Stimulated activated CD4-positive, alpha-beta T cell treated with anti-CD3 and anti-CD28 coated beads, Interleukin-12 subunit alpha, Interleukin-12 subunit beta, amount 100 ng/mL, for 4 hours (primary cell): ENCODE results near the gene POMT1.
"Not testable (repeated sequence)": the region's sequence is repeated elsewhere in the genome, so short reads cannot be mapped to it uniquely, and the experiment has no call there.

Source experiments
- DNase-seq: peaks from one replicate; pipeline ENCODE4 v3.0.0-alpha.2; 2020

POMT1 gene

DNA sequence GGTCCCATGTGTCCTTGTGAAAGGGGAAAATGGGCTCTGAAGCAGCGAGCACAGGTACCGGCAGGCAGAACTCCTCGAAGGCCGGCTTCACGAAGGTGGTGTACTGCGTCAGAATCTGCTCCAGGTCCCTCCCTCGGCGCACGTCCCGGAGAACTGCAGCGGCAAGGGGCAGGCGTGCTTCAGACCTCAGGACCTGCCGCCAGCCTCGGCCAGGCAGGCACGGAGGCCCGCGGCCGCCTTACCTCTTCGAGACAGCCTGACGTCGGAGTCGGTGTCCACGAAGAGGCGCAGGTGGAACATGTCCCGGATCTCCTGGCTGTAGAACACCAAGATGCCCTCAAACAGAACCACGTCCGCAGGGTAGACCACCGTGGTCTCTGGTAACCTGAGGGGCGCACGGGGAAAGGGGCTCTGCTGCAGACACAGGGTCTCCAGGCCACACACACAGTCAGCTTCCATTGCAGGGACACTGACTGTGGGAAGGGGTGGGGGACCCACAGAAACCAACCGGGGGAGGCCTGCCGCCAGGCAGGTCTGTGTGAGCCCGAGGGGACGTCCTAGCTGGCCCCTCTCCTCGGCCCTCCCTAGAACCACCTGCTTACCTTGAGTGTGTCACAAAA lies 26.3 kb downstream of the POMT1 start:
- DNase-seq, result no peak

DNA sequence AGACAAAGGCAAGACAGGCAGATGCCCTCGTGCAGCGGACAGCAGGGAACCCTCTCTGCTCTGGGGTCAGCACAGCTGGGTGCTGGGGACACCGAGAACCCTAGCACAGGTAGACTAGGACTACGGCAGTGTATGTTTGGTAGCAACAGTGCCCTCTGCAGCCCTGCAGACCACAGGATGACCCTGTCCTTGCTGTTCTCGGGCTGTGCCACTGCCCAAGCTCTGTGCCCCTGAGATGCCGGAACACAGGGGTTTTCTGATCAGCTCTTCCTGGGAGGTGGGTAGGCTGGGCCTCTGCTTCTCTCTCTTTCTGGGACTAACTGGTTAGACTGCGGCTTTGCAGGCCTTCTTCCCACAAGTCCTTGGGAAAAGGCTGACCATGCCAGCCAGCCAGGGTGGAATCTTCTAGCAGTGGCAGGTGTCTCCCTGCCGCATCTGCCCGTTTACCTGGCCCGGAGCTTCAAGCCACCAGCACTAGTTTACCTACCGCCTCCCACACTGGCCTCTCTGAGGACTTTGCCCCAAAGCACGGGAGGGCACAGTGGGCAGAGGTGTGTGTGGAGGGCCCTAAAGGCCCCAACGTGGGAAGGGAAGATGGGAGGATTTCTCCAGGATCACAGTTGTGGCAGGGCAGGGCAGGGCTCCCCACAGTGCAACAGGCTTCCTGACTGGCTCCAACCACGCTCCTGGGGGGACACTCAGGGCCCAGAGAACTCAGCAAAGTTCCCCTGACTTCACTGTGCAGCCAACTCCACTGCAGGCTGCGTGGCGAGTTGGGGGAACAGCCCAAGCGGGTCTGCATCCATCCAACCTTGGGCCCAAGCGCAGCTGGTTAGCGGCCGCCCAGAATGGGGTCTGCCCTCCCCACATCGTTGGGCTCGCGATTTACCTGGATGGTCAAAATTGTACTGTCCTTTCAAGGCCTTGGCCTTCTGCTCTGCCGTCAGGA lies 27.2 kb downstream of the POMT1 start:
- no peak for DNase-seq

DNA sequence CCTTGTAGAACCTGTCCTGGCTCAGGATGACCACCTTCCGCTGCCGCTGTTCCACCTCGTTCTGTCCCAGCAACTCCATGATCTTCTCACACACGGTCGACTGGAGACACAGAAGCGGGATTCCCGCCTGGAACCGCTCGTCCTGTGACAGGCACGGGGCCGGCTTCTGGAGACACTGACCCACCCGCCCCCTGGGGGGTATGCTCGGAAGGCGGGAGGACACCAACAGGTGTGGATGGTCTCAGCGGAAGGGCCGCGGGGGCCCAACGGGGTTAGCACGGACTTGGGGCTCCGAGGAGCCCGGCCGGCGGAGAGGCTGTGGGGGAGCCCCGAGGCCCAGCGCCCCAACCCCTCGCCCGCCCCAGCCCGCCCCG lies 27.8 kb downstream of the POMT1 start:
- peak; percentile 16 for DNase-seq

DNA sequence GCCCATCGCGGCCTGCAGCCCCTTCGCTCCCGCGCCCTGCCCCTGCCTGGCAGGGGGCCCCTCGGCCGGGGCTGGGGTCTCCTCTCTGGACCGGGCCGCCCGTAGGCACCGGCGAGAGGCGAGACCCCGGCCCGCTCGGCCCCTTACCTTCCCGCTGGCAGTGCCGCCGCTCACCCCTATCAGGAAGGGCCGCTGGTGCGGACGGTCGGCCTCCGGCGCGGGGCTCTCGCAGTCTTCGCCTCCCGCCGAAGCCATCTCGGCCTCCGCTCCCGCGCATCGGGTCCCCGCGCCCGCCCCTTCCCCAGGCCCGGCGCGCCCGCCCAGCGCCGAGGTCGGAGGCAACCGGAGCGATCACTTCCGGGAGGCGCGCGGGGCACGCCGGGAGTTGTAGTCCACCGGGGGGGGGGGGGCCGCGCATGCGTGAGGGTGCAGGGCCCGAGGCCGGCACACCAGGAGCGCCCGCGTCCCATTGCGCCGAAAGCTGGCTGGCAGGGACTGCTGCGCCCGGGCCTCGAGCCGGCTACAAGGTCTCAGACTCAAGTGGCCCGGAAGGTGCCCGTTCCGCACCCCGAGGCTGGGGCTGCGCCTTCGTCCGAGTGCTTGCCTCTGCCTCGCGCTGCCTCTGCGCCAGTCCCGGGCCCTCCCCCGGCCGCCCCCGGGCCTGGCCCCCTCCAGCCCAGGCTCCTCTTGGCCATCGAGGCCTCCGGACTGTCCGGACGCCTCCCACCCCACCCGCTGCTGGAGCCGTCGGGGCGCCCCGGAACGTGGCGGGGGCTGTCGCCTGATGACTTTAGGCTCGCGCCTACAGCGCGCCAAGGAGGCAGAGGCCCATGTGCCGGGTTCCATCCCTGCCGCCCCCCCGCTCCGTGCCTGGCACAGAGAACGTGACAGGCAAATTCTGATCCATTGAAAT lies 28.5 kb downstream of the POMT1 start, which contains the start of gene UCK1:
Gene UCK1, minus strand, starts transcription at position 344 of the 913 bp plus-strand sequence. Its CDS starts 89 bp downstream, at position 255.
- DNase-seq, result peak; percentile 72

DNA sequence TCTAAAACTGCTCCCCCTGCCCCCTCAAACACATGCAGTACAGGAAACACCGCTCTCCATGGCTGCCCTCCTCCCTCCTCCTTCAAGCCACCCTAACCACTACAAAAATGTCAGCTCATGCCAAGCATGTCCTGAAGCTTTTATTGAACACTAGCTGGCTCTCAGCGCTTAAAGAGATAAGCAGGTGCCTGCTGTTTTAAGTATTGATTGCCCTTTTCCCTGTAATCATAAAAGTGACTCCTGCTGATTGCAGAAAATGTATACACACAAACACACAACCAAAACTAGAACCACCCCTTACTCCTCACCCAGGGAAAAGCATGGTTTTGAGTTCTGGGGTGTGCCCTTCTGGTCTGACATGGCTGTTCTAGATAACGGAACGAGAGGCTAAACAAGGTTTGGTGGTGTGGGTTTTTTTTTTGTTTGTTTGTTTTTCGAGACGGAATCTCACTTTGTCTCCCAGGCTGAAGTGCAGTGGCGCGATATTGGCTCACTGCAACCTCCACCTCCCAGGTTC lies 32.1 kb downstream of the POMT1 start:
- DNase-seq, result no peak

DNA sequence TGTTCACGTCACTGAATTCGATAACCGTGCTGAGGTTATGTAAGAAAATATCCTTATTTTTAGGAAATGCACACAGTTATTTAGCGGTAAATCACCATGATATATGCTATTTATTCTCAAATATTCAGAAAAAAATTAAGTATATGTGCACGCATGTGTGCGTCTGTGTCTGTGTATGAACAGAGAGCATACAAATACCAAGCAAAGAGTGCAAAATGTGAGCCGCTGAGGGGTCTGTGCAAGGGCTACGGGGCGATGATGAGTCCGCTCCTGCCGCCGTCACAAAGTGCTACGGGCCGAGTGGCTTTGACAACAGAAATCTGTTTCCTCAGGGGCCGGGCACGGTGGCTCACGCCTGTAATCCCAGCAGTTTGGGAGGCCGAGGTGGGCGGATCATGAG lies 35.2 kb downstream of the POMT1 start:
- DNase-seq, result no peak

DNA sequence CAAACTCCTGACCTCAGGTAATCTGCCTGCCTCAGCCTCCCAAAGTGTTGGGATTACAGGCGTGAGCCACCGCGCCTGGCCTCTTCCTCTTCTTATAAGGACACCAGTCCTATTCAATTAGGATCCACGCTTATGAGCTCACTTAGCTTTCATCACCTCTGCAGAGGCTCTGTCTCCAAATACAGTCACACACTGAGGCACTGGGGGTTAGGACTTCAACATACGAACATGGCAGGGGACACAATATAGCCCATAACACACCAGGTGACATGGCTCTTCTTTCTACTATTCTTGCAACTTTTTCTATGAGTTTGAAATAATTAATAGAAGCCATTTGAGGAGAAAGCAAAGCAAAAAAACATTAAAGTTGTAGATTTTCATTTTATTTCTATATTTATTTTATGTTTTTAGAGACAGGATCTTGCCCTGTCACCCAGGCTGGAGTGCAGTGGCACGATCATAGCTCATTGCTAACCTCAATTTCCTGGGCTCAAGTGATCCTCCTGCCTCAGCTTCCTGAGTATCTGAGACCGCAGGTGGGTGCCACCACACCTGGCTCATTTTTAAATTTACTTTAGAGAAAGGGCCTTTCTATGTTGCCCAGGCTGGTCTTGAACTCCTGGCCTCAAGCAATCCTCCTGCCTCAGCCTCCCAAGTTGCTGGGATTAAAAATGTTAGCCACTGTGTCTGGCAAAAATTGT lies 36.7 kb downstream of the POMT1 start:
- DNase-seq, result no peak

DNA sequence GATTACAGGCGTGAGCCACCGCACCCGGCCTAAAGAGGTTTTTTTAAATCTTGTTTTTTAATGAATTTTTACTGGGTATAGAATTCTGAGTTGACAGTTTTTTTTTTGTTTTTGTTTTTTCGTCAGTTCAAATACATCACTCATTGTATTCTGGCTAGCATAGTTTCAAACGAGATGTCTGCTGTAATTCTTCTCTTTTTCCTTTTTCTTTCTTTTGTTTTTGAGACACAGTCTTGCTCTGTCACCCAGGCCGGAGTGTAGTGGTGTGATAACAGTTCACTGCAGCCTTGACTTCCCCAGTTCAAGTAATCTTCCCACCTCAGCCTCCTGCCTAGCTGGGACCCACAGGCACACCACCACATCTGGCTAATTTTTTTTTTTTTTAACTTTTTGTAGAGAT lies 40.4 kb downstream of the POMT1 start:
- no peak for DNase-seq

DNA sequence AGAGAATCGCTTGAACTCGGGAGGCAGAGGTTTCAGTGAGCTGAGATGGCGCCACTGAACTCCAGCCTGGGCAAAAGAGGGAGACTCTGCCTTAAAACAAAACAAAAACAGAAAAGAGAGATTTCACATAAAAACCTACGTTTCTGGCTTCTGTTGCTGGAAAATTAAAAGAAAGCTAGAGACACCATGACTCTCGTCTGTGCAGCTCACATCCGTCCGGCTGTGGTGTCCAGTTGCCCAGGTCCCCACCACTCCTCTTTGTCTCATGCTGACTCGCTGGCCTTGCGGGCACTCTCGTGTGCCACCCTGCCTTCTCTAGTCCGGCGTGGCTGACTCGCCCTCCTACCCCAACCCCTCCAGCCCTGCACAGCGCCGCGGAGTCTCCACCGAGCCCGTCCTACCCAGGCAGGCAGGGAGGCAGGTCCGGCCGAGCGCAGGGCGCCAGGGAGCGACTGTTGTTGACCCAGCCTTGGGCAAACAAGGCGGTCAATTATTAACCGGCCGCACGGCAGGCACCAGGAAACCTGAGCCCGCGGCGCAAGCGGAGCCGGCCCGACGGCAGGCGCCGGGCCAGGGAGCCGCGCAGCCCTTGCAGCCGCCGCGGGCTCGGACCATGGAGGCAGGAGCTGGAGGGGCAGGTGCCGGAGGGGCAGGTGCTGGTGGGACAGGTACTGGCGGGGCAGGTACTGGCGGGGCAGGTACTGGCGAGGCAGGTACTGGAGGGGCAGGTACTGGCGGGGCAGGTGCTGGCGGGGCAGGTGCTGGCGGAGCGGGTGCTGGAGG lies 42.5 kb downstream of the POMT1 start, which contains the start of gene PRRT1B:
Gene PRRT1B, plus strand, starts transcription at position 521 of the 783 bp plus-strand sequence. Its CDS starts 93 bp downstream, at position 614.
- no peak for DNase-seq

DNA sequence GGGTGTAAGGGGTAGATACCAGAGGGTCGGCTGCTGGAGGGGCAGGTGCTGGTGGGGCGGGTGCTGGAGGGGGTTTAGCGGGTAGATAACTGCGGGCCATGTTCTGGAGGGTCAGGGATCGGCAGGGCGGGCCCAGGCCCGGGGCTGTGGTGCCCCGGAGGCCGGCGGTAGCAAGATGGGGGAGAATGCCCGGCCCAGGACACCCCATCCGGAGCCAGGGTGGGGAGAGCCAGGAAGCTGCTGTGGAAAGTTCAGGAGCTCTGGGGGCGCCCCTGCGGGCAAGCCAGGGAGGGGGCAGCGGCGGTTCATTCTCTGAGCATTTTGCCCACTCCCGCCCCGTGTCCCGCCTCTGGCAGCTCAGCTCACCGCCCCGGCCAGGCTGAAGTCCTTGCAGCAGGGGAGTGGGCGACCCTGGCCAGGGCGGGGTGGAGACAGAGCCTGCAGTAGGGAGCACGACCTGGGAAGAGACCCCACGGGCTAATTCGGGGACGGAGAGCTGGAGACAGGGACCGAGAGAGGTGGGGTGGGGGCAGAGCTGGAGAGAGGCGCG lies 43.1 kb downstream of the POMT1 start:
- DNase-seq, result no peak

DNA sequence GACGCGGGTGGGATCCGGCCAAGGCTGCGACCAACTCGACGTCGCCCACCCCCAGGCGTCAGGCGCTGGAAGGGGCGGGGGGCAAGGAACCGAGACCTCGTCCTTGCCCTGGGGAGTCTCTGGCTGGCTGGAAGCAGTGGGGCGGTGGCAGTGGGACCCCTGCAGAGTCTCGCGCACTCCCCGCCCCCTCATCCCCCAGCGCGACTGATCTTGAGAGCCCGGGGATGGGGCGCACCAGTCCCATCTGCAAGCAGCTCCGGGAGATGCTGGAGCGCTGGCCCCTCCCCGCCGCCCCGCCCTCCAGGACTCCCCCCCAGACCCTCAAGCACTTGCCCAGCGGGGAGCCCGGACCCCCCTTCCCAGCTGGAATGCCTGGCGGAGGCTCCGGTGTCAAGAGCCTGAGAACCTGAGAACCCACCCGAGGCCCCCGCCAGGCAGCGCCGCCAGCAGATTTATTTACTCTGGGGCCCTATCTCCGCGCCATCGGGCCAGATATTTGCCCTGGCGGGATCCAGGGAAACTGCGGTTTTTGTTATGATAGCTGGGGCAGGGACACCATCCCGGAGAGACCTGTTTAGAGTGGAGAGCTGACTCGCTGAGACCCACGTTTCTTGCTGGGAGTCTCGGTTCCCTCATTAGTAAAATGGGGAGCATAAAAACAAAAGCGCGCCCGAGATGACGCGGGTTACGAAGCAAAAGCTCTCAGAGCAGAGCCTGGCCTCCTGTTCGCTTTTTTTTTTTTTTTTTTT lies 43.8 kb downstream of the POMT1 start:
- no peak for DNase-seq

DNA sequence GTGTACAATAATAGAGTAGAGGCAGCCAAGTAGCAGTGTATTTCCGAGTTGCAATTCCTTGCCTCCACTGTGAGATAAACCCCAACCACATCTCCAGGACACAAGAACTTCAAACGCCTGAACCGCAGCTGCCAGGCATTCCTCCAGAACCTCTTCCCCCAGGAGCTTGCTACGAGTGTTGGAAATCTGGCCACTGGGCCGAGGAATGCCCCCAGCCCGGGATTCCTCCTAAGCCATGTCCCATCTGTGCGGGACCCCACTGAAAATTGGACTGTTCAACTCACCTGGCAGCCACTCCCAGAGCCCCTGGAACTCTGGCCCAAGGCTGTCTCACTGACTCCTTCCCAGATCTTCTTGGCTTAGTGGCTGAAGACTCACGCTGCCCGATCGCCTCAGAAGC lies 46.5 kb downstream of the POMT1 start:
- not testable (repeated sequence) for DNase-seq

DNA sequence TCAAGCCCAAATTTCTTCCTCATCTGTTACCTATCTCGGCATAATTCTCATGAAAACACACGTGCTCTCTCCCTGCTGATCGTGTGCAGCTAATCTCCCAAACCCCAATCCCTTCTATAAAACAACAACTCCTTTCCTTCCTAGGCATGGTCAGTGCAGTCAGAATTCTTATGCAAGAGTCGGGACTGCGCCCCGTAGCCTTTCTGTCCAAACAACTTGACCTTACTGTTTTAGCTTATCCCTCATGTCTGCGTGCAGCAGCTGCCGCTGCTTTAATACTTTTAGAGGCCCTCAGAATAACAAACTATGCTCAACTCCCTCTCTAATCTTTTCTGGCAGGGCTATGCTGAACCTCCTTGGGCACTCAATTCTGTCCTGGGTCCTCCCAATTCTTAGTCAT lies 47.7 kb downstream of the POMT1 start:
- DNase-seq, result not testable (repeated sequence)

DNA sequence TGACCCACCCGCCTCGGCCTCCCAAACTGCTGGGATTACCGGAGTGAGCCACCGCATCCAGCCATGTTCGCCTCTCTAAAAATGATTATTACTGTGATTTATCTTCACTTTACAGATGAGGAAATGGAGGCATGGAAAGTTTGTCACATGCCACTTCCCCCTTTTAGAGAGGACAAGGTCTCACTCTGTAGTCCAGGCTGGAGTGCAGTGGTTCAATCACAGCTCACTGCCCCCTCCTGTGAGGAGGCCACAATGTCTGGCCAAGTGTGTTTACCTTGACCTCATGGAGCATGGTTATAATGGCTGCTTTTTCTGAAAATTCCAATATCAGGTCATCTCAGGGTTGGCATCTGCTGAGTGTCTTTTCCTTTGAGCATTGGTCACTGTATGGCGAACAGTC lies 49.3 kb downstream of the POMT1 start:
- DNase-seq, result no peak

DNA sequence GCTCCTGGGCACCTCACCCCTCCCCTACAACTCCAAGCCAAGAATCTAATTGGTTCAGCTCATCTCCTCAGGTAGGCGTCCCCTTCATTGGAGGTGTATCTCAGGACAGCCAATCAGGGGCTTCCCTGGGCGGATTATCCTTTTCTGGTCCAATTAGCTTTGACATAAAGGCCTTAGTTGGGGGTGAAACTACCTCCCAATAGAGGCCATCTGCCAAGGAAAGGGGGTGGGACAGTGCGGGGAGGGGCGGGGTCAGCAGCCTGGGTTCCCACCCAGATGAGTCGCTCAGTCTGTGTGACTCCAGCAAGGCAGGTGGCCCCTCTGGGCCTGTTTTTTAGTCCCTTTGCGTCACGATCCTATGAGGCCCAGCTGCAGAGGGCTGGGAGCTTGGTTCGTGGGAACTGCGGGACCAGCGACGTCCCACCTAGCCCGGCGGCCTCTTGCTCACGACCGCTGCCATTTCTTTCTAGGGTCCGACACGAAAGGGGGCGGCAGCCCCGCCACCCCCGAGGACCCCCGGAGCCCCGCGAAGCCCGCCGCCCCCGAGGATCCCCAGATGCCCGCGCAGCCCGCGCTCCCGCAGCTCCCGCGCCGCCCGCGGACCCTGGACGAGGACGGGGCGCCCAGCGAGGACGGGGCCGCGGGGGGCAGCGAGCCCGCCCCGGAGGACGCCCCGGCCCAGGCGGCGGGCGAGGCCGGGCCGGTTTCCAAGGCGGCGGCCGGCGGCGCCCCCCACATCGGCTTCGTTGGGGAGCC lies 51.5 kb downstream of the POMT1 start:
- no peak for DNase-seq

DNA sequence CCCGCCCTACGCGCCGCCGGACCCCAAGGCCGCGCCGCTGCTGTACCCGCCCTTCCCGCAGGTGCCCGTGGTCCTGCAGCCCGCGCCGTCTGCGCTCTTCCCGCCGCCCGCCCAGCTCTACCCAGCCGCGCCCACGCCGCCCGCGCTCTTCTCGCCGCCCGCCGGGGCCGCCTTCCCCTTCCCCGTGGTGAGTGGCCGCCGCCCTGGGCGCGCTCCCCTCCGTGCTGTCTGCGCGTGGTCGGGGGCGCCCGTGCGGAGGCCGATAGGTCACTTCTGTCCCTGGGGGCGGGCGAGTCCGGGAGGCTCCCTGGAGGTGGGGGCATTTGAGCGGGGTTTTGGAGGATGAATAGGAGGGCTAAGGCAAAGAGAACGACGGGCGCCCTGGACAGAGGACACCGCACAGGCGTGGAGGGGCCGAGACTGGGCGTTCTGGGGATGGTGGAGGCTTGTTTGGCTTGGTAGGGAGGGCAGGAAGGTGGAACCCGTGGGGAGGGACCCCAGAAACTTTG lies 52.2 kb downstream of the POMT1 start:
- DNase-seq, result no peak

DNA sequence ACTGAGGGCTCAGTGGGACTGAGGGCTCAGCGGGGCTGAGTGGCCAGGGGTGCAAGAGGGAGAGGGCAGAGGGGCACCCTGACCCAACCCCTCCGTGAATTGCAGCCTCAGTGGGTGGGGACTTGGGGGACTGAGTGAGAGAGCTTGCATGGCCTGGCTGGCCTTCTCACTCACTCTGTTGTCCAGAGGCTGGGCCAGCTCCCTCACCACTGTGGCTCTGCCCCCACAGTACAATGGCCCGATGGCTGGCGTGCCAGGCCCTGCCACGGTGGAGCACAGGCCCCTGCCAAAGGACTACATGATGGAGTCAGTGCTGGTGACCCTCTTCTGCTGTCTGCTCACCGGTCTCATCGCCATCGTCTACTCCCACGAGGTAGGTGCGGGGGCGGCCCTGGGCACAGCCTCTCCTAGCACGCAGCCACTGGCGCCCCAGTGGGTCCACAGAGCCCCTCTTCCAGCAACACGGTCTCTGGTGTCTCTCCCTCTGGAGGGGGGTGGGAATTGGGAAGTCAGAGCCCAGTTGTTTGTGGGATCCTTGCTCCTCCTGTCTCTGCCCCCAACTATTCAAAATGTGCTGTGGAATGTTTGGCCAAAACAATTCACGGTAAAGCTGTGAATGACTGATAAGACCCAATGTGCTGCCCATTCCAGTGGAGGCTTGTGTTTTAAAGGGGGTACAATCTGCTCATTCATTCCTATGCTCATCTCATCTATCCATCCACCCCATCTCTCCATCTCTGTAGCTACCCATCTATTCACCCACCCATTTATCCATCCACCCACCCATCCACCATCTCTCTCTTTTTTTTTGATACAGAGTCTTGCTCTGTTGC lies 53.3 kb downstream of the POMT1 start:
- DNase-seq, result no peak

DNA sequence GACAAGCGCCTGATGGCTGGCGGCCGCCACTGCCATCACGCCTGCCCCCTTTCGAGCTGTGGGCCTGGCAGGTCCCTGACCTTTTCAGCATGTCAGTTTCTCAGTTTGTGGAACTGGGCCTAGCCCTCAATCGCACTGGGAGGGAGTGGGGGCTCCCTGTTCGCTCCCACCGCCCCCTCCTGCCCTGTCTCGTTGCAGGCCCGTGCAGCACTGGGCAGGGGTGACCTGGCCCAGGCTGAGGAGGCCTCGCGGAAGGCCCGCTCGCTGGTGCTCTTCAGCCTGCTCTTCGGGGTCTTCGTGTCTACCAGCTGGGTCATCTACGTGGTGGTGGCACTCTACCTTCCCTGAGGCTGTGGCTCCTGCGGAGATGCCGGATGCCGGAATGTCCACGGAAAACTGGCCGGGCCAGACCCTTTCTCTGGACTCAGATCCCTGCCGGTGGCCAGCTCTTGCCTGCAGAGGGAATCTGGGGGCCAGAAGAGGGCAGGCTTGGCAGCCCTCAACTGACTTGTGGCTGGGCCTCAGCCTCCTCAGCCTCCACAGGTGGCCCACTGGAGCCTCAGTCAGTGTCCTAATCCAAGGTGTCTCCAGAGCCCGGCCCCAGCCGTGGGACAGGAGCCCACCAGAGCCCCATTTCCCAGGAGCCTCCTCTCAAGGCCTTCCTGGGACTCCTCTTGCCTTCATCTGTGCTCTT lies 55.3 kb downstream of the POMT1 start:
- no peak for DNase-seq
